ENCODE data around the gene RGS7BP.

Gene RGS7BP

DNA sequence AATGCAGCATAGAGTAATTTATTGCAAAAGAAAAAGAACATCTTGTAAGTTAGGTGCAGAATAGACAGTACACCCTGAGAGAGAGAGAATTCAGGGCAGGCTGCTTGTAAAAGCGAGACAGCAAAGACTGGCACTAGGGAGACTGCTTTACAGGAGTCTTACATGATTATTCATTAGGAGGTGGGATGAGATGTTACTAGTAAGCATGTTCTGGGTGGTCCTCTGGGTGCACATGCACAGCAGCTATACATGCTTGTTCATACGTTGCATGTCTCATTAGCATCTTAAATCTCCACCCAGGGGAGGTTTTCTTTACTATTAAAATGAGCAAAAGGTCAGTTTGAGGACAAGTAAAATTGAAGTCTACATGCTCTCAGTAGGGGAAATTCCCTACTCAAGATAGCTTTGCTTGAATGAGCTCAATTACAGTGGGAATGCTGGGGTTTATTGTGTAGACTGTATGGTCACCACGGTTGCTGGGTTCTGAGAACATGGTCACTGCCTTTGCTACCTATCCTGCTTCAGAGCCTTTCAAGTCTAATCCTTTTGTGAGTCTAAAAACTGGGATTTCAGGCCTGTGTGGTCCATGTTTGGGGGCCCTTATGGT is 60.6 kb downstream of the RGS7BP start:
- no peak for DNase-seq

DNA sequence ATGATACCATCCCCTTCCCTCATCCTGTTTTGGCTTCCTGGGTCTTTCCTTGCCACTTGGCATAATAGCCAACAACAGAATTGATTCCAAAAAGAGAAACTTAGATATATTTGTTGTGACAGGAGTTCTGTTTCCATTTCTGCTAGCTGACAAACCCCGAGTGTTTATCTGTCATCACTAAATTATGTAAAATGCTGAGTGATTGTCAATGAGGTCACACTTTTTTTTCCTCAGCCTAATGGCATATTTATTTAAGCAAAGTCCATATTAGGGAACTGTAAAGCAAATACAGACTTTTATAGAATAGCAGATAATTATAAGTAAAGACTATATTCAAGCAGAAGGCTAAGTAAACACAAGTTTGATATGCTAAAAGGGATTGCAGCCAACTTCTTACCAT is 64.0 kb downstream of the RGS7BP start:
- DNase-seq: no peak

DNA sequence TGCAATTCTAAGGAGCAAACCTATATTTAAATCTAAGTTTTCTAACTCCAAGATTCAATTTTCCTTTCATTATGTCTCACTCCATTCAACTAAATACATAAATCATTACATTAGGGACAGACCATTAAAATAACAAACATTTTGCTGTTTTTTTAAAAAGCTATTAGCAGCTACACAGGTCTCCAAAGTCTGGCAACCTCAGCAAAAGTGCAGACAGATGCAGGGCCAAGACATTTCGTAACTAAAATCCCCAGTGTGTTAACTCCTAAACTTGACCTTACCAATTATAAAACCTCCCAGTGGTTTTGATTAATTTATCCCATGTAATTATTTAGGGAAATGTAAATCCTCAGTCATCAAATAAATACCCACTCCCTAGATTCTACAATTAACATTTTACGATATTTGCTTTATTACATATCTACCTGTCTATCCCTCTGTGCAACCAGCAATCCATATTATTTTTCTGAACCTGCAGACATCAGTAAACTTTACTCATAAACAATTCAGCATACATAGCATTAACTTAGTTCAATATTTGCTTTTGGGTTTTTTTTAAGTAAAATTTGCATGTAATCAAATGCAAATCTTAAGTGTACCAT is 64.7 kb downstream of the RGS7BP start:
- DNase-seq: no peak

DNA sequence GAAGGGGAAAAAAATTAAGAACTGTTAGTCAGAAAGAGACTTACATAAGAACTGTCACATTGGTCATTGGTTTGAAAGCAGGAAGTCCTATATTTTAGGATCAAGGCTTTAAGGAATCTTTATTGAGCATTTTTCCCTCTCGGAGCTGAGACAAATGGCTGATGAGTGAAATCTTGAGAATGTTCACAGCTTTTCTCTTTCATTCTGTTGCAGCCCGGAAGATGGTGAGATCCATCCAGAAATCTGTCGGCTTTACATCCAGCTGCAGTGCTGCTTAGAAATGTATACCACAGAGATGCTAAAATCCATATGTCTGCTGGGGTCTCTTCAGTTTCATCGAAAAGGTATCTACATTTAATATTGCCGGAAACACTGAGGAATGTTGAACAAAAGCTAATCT is 69.7 kb downstream of the RGS7BP start:
- DNase-seq: no peak

DNA sequence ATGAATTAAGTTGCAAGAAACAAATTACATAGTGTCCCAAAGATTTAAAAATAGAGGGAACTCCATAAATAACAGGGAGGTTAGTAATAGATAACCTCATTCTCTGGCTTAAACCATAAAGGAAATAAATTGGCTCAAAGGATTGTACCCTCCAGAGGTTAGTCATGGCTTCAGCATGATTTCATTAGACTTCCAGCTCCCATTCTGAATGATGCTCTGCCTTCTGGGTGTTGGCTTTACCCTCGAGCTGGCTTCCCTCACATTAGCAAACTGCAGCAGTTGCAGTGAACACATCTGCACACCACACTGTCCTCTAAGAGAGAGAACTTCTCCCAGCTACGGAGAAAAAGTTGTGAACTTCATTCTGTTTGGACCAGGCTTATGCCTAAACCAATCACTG is 70.4 kb downstream of the RGS7BP start:
- DNase-seq: no peak

DNA sequence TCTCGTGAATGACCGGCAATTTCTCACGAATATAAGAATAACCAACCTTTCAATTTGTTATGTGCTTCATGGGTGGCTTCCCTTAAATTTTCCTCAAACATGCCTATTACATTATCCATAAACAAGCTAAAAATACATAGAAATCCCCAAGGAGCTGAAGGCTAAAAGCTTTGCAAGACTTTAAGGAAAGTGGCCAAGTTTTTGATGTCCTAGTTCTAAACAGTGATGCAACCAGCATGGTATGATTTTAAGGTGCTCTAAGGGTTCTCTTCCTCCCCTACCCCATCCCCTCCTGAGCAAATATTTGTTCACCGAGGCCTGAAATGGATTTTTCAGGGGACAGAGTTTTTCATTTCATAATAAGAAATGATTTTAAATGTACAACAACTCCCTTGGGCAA is 79.8 kb downstream of the RGS7BP start:
- no peak for DNase-seq

DNA sequence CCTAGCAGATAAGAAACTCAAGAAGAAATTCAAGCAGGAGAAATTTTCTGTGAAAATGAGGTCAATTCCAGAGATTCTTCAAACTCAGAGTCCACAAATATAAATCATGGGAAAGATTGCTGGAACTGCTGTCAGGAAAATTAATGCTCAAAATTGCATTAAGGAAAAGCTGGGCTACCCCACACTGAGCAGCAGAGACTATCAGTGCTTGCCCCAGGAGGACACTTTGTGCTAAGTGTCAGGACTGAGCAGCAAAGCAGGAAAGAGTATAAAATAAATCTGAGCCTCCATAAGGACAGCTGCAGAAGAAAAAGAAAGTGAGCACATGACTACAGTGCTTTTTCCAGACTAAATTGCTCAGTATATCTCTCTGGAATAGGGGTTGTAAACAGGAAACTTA is 81.6 kb downstream of the RGS7BP start:
- DNase-seq: no peak

DNA sequence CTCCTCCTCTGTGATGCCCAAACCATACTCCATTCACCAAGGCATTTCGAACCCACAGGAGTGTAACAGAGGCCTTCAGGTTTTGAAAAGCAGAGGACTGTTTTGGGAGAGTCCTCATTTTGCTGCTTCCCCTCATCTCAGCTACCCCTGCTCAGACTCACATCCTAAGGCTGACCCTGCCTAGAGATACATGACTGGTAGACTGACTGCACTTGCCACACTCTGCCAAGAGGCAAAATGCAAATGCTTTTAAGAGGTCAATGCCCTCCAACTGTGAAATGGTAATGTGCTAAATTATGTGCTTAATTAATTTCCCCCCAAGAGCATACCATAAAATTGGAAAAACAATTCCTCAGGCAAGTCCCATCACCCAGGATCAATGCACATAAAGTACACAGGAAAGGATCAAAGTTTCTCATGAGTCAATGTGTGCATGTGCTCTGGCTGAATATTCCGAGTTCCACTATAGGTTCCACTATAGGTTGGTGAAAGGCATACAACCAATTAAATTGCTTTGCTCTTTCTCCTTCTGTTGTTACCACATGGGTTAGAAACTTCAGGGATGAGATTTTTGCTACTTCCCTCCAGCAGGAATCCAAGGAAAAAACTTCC is 87.0 kb downstream of the RGS7BP start:
- DNase-seq: no peak

DNA sequence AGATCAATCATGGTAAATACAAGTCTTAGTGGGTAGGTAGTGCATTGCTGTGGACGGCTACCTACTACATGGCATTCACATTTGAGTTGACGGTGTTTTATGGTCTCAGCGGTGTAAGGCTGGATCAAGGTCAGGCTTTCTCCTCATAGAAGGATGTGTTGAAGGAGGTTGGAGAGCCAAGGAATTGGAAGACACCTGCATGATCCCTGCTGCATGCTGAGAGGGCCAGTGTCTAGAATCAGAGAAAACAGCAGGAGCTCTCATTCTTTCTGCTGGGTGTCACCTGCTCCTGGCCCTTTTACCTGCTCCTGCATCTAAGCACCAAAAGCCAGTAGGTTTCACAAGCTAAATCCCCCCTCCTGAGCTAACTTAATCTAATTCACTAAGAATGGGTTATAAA is 88.2 kb downstream of the RGS7BP start:
- no peak for DNase-seq

DNA sequence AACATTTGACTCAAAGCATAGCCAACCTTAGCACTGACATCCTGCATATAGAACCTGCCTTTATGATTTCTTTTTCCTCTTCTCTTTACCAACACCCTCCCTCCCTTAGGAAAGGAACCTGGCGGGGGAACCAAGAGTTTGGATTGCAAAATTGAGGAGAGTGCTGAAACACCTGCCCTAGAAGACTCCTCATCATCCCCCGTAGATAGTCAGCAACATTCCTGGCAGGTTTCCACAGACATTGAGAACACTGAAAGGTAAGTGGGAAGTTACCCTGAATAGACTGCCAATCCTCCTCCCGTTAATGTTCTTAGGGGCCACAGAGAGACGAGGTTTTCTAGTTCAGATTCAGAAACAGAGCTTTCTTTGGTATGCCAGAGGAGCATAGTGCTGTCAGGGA is 88.8 kb downstream of the RGS7BP start:
- no peak for DNase-seq

DNA sequence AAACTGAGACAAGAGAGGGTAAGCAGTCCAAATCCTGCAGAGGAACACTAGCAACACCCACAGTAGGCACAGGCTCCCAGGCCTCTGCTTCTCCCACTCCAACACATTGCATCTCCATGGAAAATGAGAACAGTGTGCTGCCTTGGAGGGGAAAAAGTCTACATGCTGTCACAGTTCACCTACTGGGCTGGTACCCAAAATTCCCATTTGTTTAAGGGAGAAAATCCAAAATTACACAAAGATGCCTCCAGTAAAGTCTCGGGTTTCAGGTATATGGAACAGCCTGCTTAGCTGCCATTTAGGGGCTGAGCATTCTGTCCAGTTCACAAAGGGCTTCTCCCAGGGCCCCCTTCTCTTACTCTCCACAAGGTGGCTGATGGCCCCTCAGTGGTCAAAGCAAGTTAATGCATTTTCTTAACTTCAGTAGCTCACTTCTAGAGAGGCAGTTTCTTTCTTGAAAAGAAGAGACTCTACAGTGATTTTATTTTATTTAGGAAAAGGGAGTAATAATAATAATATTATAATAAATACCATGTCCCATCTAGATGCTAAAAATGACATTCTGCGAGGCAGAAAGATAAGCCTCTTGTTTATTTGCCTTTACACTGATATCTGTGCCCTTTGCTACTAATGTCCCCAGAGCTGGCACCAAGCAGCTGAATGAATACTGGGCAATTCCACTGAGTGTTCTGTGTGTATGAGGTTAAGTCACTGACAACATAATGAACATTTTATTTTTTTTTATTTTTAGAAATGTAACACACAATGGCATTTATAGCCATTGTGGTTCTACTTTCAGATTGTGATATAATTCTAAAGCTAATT is 89.4 kb downstream of the RGS7BP start:
- DNase-seq: peak; percentile 16

DNA sequence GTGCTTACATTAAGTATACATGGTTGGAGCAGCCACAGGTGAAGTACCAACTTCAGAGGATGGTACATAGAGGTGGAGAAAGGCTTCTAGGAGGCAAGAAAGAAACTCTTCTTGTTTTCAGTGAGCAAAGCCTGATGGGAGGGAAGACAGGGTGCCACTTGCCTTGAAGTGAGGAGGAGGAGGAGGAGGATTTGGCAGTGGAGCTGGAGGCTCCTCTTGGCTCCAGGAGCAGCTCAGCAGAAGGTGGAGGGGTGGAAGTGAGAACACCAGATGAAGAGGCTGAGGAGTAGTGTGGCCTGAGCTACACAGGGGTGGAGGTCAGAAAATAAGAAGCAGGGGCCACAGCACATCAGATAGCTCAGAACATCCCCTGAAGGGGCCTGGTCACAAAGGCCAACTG is 93.4 kb downstream of the RGS7BP start:
- no peak for DNase-seq

DNA sequence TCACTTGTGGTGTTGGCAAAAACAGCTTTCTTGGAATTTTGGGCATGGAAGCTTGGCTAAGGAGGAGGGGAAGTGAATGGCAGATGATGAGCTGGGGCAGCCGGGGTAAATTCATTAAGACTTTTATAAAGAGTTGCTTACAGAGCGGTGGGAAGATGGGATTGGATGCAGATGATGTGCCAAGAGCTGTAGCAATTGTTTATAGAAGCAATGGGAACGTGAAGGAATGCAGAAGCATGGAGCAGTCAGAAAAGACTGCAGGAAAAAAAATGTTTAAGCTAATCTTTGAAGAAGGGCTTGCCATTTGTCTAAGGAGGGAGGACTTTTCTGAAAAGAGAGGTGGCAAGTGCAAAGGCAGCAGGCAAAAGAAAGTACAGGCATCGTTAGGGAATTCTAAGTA is 97.9 kb downstream of the RGS7BP start:
- no peak for DNase-seq

DNA sequence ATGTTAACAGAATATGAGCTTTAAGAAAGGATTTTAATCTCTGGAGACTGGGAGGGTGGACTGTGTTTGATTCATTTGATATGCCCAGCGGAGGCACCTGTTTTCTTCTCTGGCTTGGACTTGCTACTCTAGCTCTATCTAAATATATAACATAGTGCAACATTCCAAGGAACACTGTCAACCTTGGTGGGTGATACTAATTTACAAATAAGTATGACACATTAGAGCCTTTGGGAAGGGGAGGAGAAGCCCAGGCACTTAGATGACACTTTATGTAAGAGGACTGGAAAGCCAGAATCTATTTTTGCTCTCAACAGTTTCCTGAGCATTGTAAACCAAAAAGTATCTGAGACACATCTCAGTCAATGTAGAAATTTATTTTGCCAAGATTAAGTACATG is 101.1 kb downstream of the RGS7BP start:
- no peak for DNase-seq

DNA sequence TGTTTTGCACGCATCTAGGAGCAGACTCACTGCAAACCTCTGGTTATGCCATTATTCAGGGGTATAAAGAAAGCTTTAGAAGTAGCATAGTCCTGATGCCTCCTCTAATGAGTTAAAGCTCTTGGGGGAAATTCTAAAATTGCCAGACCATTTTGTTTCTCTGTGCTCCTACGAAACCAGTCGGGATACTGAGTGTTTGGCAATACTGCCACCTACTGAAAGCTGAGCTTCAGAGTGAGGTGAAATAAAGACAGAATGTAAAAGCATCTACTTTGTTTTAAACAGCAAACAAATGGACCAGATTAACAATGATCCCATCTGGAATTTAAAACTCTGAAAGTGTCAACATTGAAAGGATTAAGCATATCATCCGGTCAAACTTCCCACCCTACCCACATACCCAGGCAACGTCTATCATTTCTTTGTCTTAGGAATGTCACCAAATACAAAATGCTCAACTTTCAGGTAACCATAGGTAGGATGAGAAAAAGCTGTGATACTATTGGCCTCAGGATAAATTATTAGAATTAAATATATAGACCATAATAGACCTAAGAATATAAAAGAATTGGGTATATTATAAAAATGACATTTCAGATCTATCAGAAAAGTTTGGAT is 106.6 kb downstream of the RGS7BP start:
- DNase-seq: peak; percentile 71

DNA sequence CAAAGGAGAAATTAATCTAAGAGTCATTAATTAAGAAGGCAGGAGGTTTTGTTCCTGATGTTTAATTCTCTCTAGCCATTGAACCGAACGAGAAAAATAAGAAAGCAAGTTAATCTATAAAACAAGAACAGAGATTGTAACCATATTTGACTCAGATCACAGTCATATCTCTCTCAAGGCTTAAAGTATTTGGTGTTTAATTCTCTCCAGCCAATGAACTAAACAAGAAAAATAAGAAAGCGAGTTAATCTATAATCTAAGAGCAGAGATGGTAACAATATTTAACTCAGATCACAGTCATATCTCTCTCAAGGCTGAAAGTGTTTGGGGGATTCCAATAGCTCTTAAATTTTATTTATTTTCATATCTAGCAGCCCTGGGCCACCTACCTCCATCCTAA is 110.1 kb downstream of the RGS7BP start:
- DNase-seq: no peak

DNA sequence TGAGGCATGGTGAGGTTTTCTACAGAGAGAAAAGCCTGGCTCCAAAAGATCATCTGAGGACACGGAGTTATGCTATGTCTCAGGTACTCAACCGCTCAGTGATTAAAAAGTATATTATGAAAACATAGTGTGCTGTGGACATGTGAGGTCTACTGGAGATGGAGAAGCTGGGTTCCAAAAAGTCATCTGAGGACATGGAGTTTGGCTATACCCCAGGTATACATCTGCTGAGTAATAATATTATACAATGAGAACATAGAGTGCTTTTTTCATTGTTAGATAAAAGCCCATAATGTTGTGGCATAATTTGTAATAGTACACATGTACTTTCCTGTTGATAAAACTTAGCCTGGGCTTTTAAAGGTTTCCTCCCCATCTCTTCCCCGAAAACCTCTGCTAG is 113.8 kb downstream of the RGS7BP start:
- DNase-seq: no peak

DNA sequence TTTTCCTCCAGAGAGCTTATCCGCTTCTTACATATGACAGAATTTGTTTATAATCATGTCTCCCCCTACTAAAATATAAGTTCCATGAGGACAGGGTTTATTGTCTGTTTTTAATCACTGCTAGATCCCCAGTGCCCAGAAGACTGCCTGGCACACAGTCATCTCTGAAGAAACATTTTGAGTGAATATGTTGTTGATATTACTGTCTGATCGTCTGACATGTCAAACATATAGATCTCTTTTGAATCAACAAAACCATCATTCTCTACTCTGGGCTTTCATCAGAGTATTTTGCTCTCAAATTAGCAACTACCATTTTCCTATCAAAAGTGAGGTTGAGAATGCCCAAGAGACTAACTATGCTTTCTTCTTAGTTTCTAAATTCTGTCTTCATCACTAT is 117.2 kb downstream of the RGS7BP start:
- no peak for DNase-seq

DNA sequence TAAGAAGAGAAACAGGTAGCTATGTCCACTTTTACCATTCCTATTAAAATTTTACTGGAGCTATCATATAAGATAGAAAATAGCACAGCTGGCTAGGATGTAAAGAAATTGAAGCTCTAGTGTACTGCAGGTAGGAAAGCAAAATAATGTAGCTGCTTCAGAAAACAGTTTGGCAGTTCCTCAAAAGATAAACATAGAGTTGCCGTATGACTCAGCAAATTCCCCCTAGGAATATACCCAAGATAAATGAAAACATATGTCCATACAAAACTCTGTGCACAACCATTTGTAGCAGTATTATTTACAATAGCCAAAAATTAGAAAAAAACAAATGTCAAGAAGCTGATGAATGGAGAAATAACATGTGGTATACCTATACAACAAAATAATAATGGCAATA is 119.9 kb downstream of the RGS7BP start:
- no peak for DNase-seq

DNA sequence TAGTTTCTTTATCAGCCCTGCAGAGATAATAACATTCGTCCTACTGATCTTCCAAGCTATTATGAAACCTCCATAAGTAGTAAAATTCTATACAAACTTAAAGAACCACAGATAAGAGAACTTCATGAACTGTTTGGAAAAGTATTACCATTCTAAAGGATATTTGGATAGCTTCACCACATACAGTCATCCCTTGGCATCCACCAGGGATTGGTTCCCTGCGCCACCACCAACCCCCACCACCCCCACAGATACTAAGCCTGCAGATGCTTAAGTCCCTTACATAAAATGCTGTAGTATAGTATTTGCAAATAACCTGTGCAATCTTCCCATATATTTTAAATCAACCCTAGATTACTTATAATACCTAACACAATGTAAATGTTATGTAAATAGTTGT is 123.1 kb downstream of the RGS7BP start:
- no peak for DNase-seq

DNA sequence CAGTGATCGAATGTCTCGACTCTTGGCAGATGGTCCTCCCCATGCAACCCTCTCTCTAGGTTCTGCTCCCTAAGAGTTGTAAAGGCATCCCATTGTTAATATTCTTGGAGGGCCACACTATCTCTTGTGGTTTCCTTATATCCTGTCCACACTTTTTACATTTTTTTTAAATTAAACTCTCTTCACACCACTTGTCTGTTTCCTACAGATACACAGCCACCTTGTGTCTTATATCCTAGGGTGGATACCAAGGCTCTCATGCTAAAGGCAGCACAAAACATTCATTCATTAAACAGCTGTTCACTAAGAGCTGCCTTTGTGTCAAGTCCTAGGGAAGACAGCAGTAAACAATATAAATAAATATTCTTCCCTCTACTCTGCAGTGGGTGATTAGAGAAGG is 124.0 kb downstream of the RGS7BP start:
- DNase-seq: peak; percentile 52

DNA sequence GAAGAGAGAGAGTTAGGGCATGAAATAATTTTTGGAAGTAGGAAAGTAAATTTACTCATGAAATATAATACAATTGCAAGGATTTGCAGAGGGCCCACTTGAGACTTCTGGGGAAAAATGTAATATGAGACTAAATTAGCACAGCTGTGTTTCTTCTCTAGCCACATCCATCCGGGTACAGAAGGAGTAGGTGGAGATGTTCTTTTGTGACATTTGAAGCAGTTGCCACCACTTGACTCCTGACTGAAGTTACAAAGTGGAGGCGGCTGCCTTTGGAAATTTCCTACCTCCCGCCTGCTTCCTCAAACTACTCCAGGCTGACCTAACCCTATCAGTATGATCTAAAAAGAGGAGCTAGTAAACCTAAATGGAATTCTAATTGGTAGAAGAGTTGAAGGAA is 126.4 kb downstream of the RGS7BP start:
- no peak for DNase-seq

DNA sequence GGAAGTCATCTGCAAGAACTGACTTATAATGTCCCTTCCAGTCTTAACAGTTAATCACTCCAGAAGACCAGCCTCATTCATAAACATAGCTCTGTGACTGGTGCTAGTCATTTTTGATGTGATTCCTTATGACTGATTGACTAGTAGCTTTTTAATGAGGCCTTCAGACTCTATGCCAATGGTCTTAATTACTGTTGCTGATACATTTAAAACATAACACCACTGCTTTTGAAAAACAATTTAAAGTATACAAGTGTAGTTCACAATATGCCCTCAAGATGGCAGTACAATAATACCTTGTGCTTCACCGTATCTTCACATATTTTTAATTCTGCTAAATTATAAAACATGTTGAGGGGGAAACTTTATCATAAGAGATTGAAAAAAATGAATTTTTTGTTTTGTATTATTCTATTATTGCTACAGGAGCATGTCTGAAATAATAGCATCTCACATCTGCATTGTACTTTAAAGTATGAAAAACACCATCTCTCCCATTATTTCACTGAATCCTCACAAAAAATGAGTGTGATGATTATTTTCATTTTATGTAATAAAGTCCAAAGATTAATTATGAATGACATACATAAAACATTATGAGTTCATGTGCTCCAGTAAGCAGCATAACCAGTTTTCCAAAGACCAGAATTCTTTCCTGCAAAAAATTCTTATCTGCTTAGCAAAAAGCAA is 129.3 kb downstream of the RGS7BP start:
- peak; percentile 65 for DNase-seq

Measured in hematopoietic multipotent progenitor cell treated with erythropoietin and hydrocortisone succinate and interleukin-3 and kit ligand, for 4 days (in vitro differentiated cells).